ENCODE data around the gene LGALS9.

DNA sequence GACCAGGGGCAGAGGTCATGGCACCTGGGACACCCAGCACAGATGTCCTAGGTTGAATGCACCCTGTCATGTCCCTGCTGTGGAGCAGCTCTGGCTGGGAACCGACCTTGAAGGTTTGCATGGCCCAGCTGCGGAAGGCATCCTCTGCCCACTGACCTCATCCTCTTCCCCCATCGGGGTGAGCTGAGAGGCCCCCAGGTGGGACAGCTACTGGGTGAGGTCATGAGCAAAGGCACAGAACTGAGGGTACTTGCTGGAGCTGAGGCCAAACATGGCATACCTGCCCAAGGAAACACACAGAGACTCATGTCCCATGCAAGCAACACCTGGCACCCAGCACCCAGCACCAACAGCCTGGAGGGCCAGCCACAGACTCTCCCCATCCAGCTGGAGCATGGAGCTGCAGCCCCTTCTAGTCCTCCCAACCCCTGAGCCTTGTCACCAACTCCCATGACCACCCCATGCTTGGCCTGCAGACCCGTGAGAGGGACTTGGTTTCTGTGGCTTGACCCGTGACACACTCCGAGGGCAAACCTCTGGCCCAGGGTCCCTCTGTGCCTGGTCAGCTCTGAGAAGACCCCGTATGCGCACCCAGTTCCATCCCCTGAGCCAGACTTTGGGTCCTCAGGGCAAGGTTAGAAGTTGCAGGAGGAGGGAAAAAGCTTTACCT, 33.1 kb downstream of the LGALS9 start:
- TF ChIP-seq, protein P1, sequence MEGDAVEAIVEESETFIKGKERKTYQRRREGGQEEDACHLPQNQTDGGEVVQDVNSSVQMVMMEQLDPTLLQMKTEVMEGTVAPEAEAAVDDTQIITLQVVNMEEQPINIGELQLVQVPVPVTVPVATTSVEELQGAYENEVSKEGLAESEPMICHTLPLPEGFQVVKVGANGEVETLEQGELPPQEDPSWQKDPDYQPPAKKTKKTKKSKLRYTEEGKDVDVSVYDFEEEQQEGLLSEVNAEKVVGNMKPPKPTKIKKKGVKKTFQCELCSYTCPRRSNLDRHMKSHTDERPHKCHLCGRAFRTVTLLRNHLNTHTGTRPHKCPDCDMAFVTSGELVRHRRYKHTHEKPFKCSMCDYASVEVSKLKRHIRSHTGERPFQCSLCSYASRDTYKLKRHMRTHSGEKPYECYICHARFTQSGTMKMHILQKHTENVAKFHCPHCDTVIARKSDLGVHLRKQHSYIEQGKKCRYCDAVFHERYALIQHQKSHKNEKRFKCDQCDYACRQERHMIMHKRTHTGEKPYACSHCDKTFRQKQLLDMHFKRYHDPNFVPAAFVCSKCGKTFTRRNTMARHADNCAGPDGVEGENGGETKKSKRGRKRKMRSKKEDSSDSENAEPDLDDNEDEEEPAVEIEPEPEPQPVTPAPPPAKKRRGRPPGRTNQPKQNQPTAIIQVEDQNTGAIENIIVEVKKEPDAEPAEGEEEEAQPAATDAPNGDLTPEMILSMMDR (IDR thresholded peaks at IDR 0.05) = no peak
- no peak for TF ChIP-seq POLR2A (IDR thresholded peaks at IDR 0.05)
